Choroid plexus epithelial cell (primary cell): ENCODE measurements around the gene SANBR.

Source experiments
- DNase-seq: peaks from one replicate; pipeline ENCODE4 v3.0.0-alpha.2; 2010; ENCODE audit warnings: low read depth
- H3K4me3 ChIP-seq: 2 replicates; pipeline ENCODE4 v1.5.1; 2011; ENCODE audit warnings: low read depth, mild to moderate bottlenecking, control low read depth, low read length, moderate library complexity
- CTCF ChIP-seq: conservative IDR thresholded peaks from 2 replicates; pipeline ENCODE4 v1.5.1; 2011; ENCODE audit warnings: low read depth, mild to moderate bottlenecking, control low read depth, inconsistent platforms, low read length, moderate library complexity

SANBR gene

GRCh38 chr2:61114147-61114546 is 48.5 kb downstream of the SANBR start:
- no peak overlapping the region for H3K4me3 ChIP-seq
- DNase-seq = no peak

More at GRCh38 chr2:61114147-61114546, 48.5 kb downstream of the SANBR start:
- no peak for TF ChIP-seq CTCF
